GM12892 (cell line): Measurements from ENCODE around the gene FILIP1L.

Experiments used
- POLR2A ChIP-seq: IDR thresholded peaks from 2 replicates; pipeline ENCODE4 v1.6.1; 2011; ENCODE audit warnings: low read depth, low read length, control low read depth
- POLR2AphosphoS5 ChIP-seq: IDR thresholded peaks from 2 replicates; pipeline ENCODE4 v1.6.1; 2011; ENCODE audit warnings: low read depth, low read length, control low read depth
- TAF1 ChIP-seq: IDR thresholded peaks from 2 replicates; pipeline ENCODE4 v1.6.1; 2011; ENCODE audit warnings: low read depth, mild to moderate bottlenecking, control low read depth, low read length, borderline replicate concordance

DNA sequence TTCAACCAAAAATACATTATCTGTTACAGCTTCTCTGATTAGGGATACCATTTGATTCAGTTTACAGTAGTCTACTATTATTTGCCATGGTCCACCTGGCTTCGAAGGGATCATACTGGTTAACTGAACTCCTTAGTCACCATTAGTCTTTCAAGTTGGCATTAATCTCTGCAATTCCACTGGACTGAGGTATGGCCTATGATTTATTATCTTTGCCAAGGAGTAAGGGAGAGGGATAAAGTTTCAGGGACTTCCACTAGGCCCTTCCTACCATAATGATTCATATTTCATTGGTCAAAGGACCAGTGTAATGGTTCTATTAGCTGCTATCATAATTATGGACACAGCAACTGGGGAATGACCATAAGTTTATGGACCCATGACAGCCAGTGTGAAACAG, 303.9 kb downstream of the FILIP1L start:
- no peak for TF ChIP-seq POLR2AphosphoS5
- TF ChIP-seq POLR2A = no peak
- TF ChIP-seq TAF1 = no peak
